Stimulated activated CD4-positive, alpha-beta T cell treated with anti-CD3 and anti-CD28 coated beads, Interleukin-2, amount 100 ng/mL, for 48 hours (primary cell): ENCODE results near the gene TNS3.
"Not testable (repeated sequence)": the region's sequence is repeated elsewhere in the genome, so short reads cannot be mapped to it uniquely, and the experiment has no call there.

Experiments used
- DNase-seq, 2 donors: peaks; one replicate each; pipeline ENCODE4 v3.0.0-alpha.2; 2020

Gene TNS3

DNA sequence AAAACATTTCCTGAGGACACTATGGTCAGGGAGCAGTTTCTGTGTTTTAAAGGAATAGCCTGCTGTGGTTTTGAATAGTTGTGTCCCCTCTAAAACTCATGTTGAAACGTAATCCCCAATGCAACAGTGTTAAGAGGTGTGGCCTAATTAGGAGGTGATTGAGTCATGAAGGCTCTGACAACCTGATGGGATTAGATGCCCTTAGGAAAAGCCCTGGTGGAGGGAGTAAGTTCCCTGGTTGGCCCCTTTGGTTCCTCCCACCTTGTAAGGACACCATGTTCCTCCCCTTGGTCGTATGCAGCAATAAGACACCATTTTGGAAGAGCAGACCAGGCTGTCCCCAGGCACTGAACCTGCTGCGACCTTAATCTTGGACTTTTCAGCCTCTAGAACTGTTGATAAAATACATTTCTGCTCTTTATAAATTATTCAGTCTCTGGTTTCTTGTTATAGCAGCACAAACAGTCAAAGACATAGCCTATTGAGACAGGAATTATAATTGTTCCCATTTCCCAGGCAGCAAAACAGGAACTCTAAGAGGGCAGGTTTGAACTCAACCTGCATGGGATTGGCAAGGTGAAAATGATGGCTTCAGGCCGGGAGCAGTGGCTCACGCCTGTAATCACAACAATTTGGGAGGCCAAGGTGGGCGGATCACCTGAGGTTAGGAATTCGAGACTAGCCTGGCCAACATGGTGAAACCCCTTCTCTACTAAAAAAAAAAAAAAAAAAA, 20.5 kb upstream of the TNS3 start:
- no peak for DNase-seq

DNA sequence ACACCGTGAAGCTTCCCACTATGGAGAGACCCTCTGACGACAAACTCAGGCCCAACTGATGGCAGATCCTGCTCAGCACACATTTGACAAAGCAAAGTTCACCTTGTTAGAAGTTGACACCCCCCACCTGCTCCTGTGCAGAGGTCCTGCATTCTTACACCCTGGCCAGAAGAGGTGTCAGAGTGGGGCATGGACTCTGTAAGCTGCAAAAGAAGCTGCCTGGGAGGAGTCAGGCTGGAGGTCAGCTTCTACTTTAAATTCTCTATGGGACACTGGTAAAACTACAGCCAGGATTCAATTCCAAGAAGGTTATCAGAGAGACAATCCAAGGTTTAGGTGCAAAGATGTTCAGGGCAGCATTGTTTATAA, 20.0 kb upstream of the TNS3 start:
- DNase-seq = no peak

DNA sequence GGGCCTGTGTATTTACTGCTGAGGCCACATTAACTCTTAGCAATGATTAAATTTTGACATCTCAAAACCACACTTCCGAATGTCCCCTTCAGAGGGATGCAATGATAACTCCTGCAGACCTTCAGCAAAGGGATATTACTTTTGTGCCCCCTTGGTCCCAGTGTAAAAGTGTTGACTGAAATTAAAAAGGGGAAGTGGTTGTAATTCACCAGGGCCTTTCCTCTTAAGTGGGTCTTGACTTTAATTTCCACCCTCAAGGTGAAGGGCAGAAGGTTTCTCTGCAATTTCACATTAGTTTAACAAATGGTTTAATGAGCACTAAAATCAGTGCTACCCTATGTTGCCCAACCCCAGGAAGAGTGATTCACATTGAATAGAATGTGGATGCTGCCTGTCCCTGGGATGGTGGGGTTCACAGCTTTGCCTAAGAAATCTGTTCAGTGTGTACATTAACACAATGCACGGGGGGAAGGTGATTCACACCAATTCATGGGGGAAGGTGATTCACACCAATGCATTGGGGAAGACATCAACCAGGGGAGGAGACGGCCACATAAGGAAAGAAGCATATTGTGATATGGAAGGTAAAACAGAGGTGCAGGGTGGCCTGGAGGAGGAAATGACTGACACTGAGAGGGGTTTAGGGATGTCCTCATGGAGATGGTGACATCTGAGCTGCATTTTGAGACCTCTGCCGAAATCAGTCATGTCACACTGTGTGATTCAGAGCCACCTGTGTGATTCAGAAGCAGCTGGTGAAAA, 19.4 kb upstream of the TNS3 start:
- DNase-seq = no peak

DNA sequence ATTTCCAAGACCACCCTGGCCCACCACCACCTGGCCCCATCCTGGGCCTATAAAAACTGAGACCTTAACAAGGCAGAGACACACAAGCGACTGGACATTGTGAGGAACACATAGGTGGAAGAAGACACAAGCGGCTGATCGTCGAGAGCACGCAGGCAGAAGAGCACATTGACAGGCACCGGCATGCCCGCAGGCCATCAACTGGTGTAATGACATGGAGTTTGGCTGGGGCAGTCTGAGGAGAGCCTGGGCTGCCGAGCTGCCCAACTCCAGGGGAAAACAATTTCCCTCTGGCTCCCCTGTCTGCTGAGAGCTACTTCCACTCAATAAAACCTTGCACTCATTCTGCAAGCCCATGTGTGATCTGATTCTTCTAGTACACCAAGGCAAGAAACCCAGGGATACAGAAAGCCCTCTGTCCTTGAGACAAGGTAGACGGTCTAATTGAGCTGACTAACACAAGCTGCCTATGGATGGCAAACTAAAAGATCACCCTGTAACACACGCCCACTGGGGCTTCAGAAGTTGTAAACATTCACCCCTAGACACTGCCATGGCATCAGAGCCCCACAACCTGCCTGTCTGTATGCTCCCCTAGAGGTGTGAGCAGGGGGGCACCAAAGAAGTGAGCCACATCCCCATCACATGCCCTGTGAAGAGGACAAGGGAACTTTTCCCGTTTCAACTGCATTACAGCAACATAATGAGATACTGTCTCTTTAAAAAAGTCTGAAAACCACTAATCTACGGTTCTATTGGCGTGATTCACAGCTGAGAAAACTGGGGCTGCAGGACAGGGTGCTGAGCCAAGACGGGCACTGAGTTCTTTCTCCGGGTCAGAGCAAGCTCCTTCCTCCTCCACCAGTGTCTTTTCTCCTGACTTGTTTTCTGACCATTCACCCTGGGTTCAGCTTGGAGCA, 18.5 kb upstream of the TNS3 start:
- DNase-seq = no peak

DNA sequence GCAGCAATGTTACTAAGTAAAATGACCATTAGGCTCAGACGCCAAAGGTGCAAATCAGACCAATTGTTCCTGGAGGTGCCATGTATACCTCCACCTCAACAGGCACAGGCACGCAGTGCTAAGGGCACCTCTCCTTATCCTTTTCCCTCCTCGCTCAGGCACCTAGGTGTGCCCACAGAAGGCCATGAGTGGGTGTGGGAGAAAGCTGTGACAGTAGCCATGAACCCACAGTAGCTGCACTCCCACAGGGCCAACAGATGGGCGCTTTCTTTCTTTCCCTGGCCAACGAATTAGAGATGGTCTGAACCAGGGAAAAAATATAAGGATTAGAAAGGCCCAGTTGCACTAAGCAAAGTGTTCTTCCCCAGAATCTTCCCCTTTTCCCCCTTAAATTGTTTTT, 15.5 kb upstream of the TNS3 start:
- DNase-seq = no peak

DNA sequence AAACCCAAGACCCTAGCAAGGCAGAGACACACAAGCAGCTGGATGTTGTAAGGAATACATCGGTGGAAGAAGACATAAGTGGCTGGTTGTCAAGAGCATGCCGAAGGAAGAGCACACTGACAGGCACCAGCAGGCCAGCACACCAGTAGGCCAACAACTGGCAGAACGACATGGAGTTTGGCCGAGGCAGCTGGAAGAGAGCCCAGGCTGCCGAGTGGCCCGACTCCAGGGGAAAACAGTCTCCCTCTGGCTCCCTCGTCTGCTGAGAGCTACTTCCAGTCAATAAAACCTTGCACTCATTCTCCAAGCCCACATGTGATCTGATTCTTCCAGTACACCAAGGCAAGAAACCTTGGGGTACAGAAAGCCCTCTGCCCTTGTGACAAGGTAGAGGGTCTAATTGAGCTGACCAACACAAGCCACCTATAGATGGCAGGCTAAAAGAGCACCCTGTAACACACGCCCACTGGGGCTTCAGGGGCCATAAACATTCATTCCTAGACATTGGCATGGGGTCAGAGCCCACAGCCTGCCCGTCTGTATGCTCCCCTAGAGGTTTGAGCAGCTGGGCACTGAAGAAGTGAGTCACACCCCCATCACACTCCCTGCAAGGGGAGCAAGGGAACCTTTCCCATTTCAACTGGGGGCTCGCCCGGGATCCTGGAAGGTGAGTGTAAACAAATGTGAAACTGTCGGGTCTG, 14.7 kb upstream of the TNS3 start:
- no peak for DNase-seq

DNA sequence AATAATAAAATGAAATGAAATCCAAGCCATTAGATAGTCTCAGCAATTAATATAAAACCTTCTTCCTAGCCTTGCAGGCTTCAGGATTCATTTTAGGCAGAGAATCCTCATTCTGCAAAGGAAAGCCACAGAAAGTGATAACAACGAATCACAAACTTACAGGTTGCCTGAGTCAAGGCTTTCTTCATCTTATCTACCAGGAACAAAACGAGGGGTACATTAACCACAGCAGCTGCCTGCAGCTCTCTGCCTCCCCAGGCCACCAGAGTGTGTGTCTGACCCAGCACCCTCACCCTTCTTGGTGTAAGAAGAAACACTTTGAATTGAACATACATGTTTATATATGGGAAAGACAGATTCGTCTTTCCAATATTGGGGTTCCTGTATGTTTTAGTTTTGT, 12.5 kb upstream of the TNS3 start:
- DNase-seq = no peak

DNA sequence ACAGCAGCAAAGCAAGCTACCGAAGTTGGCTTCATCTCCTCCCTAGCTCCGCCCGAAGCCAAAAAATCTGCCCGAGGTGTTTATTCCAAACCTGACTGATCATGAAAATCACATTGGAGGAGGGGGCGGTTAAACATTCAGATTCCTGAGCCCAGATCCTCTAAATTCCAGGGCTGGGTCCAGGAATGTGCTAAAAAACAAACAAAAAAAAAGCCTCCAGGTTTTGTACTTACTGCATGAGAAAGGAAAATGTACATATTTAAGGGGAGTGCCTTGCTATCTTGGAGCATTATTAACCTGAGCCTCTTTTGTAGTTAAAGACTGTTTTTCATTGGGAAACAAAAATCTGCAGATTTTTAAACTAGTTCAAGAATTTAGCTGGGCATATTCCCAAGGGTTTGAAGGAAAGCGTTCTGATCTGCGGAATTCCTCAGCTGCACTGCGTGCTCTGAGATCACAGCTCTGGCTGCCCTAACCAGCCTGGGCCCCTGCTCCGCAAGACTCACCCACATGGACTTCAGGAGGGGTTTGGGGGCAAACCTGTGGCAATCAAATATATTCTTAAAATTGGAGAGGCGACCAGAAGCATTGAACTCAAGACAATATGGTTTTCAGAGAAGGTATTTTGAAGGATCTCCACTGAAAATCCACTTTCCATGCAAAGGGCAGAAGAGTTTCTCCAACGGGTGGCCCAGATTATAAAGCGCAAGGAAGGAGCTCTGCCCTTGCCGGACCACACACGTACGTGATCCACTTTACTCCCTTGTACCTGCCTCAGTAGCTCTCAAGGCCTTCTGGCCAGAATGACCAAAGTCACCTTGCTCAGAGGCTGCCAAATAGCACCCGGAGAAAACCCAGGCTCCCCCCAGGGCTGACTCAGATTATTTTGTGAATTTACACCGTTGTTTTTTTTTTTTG, 10.0 kb upstream of the TNS3 start:
- no peak for DNase-seq

DNA sequence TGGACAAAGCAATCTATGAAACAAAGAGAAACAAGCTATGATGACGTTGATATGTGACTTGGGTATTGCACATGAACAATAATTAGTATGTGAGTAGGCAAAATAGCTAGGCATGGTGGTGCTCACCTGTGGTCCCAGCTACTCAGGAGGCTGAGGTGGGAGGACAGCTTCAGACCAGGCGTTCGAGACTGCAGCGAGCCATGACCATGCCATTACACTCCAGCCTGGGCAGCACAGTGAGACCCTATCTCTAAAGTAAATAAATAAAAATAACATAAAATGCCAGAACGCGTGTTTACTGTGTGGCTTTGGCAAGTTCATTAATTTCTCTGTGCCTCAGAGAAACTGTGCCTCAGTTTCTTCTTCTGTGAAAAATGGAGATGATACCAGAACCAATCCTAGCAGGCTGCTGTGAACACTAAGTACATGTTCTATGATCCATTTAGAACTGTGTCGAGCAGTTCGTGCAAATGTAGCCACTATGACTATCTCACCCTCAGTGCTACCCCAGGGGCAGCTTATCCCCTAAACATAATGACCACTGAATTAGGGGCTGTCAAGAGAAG, 9.3 kb upstream of the TNS3 start:
- DNase-seq = no peak

DNA sequence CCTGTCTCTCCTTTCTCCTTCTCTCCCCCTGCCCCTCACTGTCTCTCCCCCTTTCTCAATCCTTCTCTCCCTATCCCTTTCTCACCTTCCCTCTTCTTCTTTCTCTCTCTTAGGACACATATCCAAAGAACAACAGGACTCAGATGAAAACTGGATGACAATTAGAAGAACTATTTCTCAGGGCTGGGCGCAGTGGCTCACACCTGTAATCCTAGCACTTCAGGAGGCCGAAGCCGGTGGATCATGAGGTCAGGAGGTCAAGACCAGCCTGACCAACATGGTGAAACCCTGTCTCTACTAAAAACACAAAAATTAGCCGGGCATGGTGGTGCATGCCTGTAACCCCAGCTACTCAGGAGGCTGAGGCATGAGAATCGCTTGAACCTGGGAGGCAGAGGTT, 8.3 kb upstream of the TNS3 start:
- not testable (repeated sequence) for DNase-seq

DNA sequence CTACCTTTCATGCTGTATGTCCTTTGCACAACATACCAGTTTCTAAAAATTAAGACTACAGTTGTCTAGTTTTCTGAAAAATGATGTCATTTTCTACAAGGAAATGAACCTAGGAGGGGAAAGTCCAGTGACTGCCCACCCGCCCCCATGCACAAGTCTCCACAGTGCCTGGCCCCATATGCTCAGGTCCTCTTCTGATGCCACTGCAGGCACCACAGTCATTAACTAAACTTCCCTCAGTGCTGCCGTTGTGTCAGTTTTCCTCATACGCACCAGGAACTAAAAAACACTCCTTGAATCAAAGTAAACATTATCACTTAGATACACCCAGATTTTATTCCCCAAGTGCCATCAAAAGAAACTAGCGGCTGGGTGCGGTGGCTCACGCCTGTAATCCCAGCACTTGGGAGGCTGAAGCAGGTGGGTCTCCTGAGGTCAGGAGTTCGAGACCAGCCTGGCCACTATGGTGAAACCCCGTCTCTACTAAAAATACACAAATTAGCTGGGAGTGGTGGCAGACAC, 6.9 kb upstream of the TNS3 start:
- DNase-seq = no peak

DNA sequence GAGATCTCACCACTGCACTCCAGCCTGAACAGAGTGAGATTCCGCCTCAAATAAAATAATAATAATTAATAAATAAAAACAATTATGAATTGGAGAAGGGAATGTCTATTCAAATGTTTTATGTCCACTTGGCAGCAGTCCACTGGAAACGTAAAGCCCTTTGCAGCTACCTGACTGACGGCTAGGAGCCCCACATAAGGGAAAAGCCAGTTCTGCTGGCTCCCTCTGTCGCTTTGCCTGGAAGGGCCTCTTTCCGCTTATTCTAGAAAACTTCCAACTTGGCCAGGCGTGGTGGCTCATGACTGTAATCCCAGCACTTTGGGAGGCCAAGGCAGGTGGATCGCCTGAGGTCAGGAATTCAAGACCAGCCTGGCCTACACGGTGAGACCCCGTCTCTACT, 6.1 kb upstream of the TNS3 start:
- no peak for DNase-seq

DNA sequence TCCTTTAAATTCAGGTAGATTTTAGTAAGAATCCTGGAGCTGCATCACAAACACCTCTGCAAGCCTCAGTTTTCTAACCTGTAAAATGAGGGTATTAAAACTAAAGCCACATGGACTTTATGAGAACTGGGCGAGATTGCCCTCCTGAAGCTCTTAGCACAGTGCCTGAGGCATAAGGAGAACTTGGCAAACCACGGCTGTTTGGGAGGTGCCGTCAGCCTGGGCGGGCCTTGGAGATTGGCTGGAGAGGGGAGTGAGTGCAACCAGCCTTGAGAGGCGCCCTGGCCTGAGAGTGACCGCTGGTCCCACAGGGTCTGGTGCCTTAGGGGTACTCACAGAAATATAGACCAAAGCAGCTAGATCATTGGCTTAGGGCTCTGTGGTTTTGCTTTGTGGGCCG, 5.4 kb upstream of the TNS3 start:
- DNase-seq = no peak

DNA sequence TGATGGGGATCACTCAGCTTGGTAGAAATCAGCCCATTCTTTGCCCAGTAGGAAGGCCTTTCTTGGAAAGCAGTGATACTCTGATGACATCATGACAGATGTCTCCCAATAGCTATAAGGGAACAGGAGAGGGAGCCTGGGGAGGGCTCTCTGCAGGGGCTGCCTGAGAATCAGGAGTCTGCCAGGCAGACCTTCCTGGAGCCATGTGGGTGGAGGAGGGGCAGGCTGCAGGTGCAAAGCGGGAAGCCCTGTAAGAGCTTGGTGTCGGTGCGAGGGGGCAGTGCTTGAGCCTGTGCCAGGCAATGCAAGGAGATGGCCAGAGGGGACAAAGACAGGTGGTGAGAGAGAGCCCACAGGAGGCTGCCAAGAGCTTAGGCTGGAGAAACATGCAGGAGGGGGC, 5.0 kb upstream of the TNS3 start:
- no peak for DNase-seq

DNA sequence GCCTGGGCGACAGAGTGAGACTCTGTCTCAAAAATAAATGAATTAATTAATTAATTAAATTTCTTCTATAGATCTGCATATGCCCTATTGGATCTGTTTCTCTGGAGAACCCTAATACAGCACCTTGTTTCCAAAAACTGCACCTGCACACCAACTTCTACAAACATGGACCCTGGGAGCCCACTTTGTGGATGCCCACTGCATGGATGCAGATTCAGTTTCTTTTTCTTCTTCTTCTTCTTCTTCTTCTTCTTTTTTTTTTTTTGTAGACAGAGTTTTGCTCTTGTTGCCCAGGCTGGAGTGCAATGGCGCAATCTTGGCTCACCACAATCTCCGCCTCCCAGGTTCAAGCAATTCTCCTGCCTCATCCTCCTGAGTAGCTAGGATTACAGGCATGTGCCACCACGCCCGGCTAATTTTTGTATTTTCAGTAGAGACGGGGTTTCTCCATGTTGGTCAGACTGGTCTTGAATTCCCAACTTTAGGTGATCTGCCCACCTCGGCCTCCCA, 4.3 kb upstream of the TNS3 start:
- DNase-seq = not testable (repeated sequence)

DNA sequence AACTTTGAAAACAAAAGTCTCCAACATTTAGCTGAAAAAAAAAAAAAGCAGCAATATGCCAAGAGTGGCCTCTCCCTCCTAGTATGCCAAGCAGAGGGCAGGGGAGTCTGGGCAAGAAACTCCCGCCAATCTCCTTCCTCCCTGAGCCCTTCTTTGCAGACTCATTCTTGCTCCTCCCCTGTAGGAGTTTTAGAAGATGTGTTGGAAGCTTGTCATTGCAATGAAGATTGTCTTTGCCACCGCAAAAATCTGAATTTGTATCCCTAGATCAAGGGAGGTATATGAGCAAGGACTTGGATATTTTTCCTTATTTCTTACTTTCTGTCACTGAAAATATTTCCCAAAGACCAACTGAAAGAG, 2.6 kb upstream of the TNS3 start:
- DNase-seq = no peak

DNA sequence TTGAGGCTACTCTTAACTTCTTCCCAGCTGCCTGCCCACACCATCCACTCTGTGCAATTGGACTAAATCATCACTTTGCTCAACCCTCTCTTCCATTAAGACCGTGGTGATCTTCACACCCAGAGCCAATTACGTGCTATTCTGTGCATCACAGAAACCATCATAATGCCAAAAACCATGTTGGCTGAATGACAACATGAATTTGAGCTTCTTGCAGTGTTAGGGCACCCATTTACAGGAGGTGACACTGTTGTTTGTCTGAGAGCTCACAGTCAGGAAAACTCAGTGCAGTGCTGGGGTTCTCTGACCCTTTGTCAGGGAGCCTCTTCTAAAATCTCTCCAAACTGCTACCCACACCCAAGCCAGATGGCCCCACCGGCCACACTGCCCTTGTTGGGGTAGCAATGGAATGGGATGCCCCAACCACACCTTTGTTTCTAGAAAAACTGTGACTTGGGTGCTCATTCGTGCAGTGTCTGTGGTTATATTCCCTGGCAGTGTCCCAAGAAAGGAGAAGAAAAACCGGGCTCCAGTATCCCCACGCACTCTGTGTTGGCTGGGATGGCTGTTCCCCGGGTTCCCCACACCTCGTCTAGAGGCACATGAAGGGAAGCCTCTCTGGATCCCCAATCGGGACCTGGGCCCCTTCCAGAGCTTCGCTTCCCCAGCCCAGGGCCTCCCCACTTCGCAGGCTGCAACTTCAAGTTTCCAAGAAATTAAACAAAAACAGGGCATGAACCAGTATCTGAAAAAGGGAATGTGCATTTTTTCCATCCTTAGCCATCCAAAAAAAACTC, 2.0 kb upstream of the TNS3 start:
- DNase-seq = no peak

DNA sequence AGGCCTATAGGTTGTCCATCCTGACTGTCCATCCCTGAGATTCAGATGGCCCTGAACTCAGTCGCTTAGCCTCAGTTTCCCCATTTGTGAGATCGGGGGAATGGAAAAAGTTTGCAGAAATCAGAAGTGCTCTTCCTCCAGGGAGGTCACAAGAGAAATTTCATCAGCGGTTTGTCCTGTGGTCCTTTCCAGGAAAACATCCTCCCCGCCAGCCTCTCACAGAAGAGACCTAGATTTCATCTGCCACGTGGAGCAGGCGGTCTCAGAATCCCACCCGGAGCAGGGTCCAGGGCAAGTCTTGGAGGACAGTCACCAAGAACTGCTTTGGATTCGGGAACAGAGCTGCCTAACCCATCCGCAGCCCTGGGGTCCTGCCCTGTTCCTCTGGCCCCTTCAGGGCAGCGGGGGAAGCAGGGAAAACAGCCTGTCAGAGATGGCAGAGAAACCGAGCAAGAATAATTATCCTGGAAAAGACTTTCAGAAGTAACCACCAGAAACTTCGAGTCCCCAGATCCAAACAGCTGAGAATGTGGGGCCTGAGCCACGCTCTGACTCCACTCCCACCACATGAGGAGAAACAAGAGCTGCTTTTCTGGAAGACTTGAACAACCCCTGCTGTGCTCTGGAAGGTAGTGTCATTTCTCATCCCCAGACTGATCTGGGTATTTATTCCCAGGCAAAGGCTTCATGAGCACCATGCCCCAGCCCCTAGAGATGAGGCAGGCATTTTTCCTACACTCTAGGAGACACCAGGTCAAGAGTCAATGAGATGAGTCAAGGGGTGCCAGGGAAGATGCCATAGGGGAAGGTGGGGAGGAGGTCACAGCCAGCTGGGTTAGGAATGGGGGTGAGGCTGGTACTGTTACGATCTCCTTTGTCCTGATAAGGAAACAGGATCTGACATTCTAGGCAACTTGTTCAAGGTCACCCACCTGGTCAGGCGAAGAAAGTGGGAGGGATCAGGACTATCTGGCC, 1.1 kb upstream of the TNS3 start:
- no peak for DNase-seq

DNA sequence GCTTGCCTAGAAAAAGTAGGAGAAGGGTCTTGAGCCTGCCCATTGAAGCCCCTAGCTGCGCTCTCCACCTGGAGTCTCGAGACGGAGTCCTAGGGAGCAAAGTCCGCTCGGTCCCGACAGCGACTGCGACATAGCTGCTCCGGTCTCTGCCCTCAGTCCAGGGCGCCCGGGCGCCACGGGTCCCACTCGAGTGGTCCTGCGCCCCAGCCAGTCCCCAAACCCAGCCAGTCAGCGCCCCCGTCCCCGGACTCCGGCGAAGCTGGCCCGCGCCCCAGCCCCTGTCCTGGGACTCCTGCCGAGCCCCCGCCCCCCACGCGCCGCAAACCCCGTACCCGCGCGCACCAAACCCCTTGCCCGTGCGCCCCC, 490 bp downstream of the TNS3 start:
- DNase-seq = no peak
